Neural cell (in vitro differentiated cells): ENCODE data around the gene DPH1.

Experiments used
- MXI1 ChIP-seq: fragments of 450-650 bp; conservative IDR thresholded peaks from 2 replicates; pipeline ENCODE4 v1.6.1; 2014; ENCODE audit warnings: antibody characterized with exemption, mild to moderate bottlenecking; ENCODE audit not compliant: poor library complexity, severe bottlenecking
- POLR2AphosphoS5 ChIP-seq: IDR thresholded peaks from 2 replicates; pipeline ENCODE4 v1.6.1; 2012
- RAD21 ChIP-seq: fragments of 450-650 bp; conservative IDR thresholded peaks from 2 replicates; pipeline ENCODE4 v1.6.1; 2014; ENCODE audit warnings: antibody characterized with exemption, mild to moderate bottlenecking, moderate library complexity
- TF ChIP-seq, protein P1 (sequence below): fragments of 450-650 bp; IDR thresholded peaks from 2 replicates; pipeline ENCODE4 v1.5.1; 2014; ENCODE audit warnings: antibody characterized with exemption, mild to moderate bottlenecking, moderate library complexity; ENCODE audit not compliant: poor library complexity, severe bottlenecking

- TF ChIP-seq, protein P1, sequence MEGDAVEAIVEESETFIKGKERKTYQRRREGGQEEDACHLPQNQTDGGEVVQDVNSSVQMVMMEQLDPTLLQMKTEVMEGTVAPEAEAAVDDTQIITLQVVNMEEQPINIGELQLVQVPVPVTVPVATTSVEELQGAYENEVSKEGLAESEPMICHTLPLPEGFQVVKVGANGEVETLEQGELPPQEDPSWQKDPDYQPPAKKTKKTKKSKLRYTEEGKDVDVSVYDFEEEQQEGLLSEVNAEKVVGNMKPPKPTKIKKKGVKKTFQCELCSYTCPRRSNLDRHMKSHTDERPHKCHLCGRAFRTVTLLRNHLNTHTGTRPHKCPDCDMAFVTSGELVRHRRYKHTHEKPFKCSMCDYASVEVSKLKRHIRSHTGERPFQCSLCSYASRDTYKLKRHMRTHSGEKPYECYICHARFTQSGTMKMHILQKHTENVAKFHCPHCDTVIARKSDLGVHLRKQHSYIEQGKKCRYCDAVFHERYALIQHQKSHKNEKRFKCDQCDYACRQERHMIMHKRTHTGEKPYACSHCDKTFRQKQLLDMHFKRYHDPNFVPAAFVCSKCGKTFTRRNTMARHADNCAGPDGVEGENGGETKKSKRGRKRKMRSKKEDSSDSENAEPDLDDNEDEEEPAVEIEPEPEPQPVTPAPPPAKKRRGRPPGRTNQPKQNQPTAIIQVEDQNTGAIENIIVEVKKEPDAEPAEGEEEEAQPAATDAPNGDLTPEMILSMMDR: no peak
- no peak for TF ChIP-seq POLR2AphosphoS5
- no peak for TF ChIP-seq RAD21
- TF ChIP-seq MXI1: no peak
Measured at GRCh38 chr17:2022647-2023240, 7.2 kb upstream of the DPH1 start.
